Measurements from ENCODE around the gene DRD3.
A peak's percentile ranks its signal among the peaks of the same experiment; 100 is the strongest.

The DRD3 gene

GRCh38 chr3:114176890-114177289 lies 2.0 kb downstream of the DRD3 start:
- no peak for DNase-seq

- no peak for DNase-seq
Measured at GRCh38 chr3:114176487-114176886, 2.4 kb downstream of the DRD3 start.

GRCh38 chr3:114175204-114175987 lies 3.5 kb downstream of the DRD3 start:
- DNase-seq = no peak

GRCh38 chr3:114171677-114172076 lies 7.2 kb downstream of the DRD3 start:
- no peak for DNase-seq

GRCh38 chr3:114168150-114168549 lies 10.7 kb downstream of the DRD3 start:
- no peak for DNase-seq

- DNase-seq = no peak
Measured at GRCh38 chr3:114157321-114157720, 21.5 kb downstream of the DRD3 start.

GRCh38 chr3:114155370-114155821 lies 23.5 kb downstream of the DRD3 start:
- peak; percentile 8 to 9 for DNase-seq

- DNase-seq = no peak
Measured at GRCh38 chr3:114154321-114154821, 24.5 kb downstream of the DRD3 start.

- peak; percentile 77 to 81 for DNase-seq
Measured at GRCh38 chr3:114152519-114153151, 26.2 kb downstream of the DRD3 start.

GRCh38 chr3:114151091-114151490 lies 27.8 kb downstream of the DRD3 start:
- DNase-seq = no peak

GRCh38 chr3:114147251-114147650 lies 31.6 kb downstream of the DRD3 start:
- no peak for DNase-seq

GRCh38 chr3:114144909-114145688 lies 33.8 kb downstream of the DRD3 start:
- DNase-seq = no peak

- no peak for DNase-seq
Measured at GRCh38 chr3:114143817-114144216, 35.0 kb downstream of the DRD3 start.

GRCh38 chr3:114139836-114140235 lies 39.0 kb downstream of the DRD3 start:
- no peak for DNase-seq

- DNase-seq = no peak
Measured at GRCh38 chr3:114133947-114134346, 44.9 kb downstream of the DRD3 start.

- DNase-seq = no peak
Measured at GRCh38 chr3:114132500-114132899, 46.4 kb downstream of the DRD3 start.

- no peak for DNase-seq
Measured at GRCh38 chr3:114128826-114129225, 50.0 kb downstream of the DRD3 start.

GRCh38 chr3:114128231-114128630 lies 50.6 kb downstream of the DRD3 start:
- DNase-seq = no peak

- no peak for DNase-seq
Measured at GRCh38 chr3:114127517-114127916, 51.3 kb downstream of the DRD3 start.

GRCh38 chr3:114126461-114126860 lies 52.4 kb downstream of the DRD3 start:
- DNase-seq = no peak

- no peak for DNase-seq
Measured at GRCh38 chr3:114122027-114122709, 56.7 kb downstream of the DRD3 start.

GRCh38 chr3:114120211-114120610 lies 58.6 kb downstream of the DRD3 start:
- no peak for DNase-seq

- DNase-seq = no peak
Measured at GRCh38 chr3:114119776-114120175, 59.1 kb downstream of the DRD3 start.
